CD4-positive, alpha-beta T cell treated with Interferon gamma for 1 hour (primary cell): Measurements from ENCODE around the gene G0S2.
"Not testable (repeated sequence)": the region's sequence is repeated elsewhere in the genome, so short reads cannot be mapped to it uniquely, and the experiment has no call there.

ENCODE experiments used
- DNase-seq: peaks from one replicate; pipeline ENCODE4 v3.0.0-alpha.2; 2020

G0S2 gene

DNA sequence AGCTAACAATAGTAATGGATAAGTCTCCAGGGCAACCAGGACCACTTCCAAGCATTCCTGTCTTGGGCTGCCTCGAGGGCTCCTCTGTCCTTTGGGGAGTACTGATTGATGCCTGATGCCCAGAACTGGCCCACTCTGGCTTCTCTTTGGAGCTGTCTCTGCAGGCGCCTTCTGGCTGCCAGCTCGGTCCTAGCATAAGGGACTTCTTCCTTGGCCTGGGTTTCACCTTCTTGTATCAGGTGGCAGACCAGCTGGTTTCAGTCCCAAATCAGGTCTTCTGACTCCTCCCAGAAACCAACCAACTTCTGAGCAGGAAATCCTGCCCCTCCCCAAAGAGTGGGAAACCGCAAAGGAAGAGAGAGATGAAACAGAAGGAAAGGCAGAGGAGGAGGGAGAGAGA, 10.6 kb downstream of the G0S2 start:
- no peak for DNase-seq

- DNase-seq = no peak
Measured at GRCh38 chr1:209686322-209686721, 11.1 kb downstream of the G0S2 start.

- no peak for DNase-seq
Measured at GRCh38 chr1:209688746-209689234, 13.6 kb downstream of the G0S2 start.

DNA sequence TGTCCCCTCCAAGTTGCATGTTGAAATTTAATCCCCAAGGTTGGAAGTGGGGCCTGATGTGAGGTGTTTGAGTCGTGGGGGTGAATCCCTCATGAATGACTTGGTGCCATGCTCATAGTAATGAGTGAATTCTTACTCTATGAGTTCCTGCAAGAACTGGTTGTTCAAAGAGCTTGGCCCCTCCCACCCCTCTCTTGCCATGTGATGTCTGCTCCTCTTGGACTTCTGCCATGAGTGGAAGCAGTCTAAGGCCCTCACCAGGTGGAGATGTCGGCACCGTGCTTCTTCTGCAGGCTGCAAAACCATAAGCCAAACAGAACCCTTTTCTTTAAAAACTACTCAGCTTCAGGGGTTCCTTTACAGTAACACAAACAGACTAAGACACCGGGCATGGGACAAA, 14.3 kb downstream of the G0S2 start:
- no peak for DNase-seq

DNA sequence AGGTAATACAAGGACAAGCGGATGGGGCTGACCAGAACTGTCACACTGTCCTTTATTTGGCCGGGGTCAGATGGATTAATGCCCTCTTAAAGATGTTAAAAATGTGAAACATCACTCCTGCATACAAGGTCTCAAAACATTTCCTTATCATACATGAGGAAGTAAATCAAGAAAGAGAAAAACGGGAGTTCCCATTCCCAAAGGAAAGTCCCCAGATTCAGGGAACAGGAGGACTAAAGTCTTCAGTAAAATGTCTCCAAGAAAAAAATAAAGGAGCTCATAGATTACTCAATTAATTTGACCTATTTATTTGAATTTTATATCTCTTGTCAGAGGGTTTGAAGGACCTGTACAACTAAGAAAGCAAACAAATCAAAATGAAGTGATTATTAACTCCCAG, 16.0 kb downstream of the G0S2 start:
- DNase-seq = no peak

DNA sequence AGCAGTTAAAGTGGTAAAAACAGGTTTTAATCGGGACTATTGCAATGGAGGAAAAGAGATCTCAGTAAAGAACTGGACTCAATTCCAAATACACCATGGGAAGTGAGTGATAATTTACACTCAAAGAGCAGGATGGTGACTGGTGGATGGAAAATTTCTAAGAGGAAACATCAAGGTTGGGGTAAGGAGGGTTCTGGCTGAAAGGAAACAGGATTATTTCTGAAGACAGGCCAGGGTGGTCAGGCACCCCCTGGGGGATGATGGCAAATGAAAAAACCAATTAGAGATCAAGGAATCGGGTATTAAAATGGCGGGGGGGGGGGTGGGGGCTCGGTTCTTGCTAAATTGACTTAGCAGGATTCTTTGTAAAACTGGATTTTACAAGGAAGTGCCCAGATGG, 17.1 kb downstream of the G0S2 start:
- no peak for DNase-seq

GRCh38 chr1:209692745-209693504, 17.7 kb downstream of the G0S2 start:
- DNase-seq = peak; percentile 60

- DNase-seq = no peak
Measured at GRCh38 chr1:209696673-209697072, 21.5 kb downstream of the G0S2 start.

DNA sequence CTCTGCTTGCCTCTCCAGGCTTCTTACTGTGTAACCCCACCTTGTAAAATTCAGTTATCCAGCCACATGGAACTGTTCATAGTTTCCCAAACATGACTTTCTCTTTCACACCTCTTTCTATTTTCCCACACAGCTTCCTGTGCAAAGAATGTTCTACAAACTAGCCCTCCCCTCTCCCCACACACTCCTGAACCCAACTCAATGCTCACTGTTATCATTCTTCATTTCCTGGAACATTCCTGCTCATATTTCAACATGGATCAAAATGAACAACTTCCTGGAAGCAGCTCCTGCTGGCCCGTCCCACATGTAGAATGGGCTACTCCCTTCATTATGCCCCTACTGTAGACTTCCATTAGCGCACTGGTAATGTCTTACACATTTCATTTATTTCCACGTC, 21.9 kb downstream of the G0S2 start:
- DNase-seq = no peak

- DNase-seq = not testable (repeated sequence)
Measured at GRCh38 chr1:209700686-209701085, 25.5 kb downstream of the G0S2 start.

- DNase-seq = no peak
Measured at GRCh38 chr1:209702832-209703231, 27.6 kb downstream of the G0S2 start.

DNA sequence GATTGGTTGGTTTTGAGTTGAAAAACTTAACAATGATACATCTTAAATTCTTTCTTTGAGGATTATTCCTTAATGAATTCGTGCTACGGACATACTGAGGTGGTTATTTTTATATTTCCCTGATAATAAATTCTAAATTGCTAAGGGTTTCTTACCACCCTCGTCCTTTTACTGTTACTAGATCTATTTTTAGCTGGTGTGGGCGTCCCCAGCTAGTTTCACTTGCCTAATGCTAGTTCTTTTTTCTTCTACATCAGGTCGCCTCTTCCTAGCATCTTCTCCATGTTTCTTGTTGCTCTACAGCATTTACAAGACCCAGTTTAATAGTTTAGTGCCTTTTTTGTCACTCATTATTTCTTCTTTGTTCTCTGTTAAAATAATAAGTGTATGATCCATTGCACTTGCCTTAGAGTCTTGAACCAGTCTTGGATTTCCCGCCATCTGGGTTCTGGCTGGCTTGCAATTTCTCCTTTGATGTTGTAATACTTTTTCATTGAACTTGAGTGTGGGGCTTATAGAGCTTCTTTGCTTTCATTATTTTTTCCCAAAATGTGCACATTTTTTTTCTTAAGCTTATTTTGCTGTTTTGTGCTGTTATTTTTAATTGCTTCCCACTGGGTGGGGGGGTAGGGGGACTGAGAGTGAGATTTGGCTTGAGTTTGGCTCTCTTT, 28.8 kb downstream of the G0S2 start:
- no peak for DNase-seq

- DNase-seq = no peak
Measured at GRCh38 chr1:209704584-209704983, 29.4 kb downstream of the G0S2 start, which contains the start of gene HSD11B1. TSS of gene HSD11B1 (plus strand) at chr1:209704846. CDS start at chr1:209704943, 97 bp downstream.

- no peak for DNase-seq
Measured at GRCh38 chr1:209705033-209705598, 29.9 kb downstream of the G0S2 start.

- DNase-seq = no peak
Measured at GRCh38 chr1:209706622-209707021, 31.4 kb downstream of the G0S2 start.

DNA sequence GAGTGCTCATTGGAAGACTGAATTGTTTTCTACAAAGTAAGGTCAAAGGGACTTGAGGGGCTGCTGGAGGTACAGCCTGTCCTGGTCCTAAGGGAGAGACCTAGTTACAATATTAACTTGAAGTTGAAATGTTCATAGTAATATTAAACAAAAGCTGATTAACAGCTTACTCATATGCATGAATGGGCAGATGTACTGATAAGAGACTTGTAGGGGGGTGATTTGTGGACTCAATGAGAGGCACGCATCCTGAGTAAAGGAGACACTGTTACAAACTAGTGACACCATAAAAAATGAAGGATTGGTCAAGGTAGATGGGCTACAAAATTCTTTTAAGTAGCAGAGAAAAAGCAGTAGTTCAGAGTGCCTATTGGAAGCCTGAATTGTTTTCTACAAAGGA, 32.1 kb downstream of the G0S2 start:
- no peak for DNase-seq

DNA sequence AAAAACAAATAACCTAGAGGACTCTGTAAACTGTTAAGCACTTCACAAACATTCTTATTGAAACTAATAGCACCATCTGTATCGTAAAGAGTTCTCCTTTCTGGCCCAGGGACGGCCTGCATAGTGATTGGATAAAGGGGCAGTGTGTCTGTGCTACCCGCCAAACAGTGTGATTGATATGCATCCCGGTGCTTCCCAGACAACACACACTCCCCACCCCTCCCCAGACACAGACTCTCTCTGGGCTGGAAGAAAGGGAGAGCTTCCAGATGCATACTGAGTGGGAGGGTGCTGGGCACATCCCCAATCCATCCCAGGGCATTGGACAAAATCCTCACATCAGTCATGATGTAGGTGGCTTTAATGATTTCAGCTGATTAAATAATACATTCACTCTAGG, 33.1 kb downstream of the G0S2 start:
- no peak for DNase-seq

GRCh38 chr1:209710093-209710492, 34.9 kb downstream of the G0S2 start:
- no peak for DNase-seq

- DNase-seq = no peak
Measured at GRCh38 chr1:209710847-209711246, 35.6 kb downstream of the G0S2 start.

GRCh38 chr1:209714338-209714737, 39.1 kb downstream of the G0S2 start:
- no peak for DNase-seq

DNA sequence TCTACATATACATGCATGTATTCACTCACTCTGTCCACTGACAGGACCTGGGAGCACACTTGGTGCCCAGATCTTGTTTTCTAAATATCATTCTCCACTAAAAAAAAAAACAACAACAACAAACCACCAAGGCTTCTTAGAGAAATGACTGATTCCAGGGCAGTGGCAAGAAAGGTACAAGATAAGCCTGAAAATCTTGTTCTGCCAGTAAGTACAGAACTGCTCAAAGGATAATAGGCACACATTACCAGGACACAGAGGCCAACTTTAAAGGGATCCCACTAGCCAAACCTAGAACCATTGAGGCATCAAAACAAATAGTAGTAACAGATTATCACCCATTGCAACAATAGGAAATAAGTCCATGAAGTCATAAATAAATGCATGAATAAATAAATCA, 40.1 kb downstream of the G0S2 start:
- no peak for DNase-seq

GRCh38 chr1:209717818-209718217, 42.6 kb downstream of the G0S2 start:
- DNase-seq = no peak

DNA sequence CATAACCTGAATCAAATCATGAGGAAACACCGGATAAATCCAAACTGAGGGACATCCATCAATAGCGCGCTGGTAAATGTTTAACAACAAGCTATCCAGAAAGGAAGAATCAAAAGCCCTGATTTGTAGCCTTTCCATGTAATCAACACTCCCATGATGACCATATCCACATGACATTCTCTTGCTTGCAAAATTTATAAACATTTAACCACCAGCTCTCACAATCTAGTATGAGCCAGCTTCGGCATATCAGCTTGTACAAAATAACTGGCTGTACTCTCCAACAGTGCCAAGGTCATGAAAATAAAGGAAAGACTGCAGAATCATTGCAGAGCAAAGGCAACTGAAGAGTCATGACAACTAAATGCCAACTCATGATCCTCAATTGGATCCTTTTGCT, 45.1 kb downstream of the G0S2 start:
- DNase-seq = no peak

- DNase-seq = no peak
Measured at GRCh38 chr1:209720826-209721225, 45.6 kb downstream of the G0S2 start.
